GM12865 (cell line): Measurements from ENCODE around the gene SPECC1L.

Experiments
- DNase-seq: peaks from one replicate; pipeline ENCODE4 v3.0.0; 2010; ENCODE audit warnings: low read depth
- H3K4me3 ChIP-seq: 2 replicates; pipeline ENCODE4 v1.5.1; 2011; ENCODE audit warnings: mild to moderate bottlenecking, low read depth, low read length, control low read depth
- CTCF ChIP-seq: IDR thresholded peaks from 2 replicates; pipeline ENCODE4 v1.5.1; 2011; ENCODE audit warnings: low read length, control low read depth, low read depth, inconsistent platforms; ENCODE audit not compliant: insufficient read depth; ENCODE audit errors: missing control alignments

SPECC1L gene

GRCh38 chr22:24341627-24342026 lies 71.0 kb downstream of the SPECC1L start:
- H3K4me3 ChIP-seq = no peak overlapping the region
- no peak for DNase-seq
- TF ChIP-seq CTCF = no peak

GRCh38 chr22:24350627-24351026 lies 80.0 kb downstream of the SPECC1L start:
- no peak for TF ChIP-seq CTCF
- H3K4me3 ChIP-seq = no peak overlapping the region
- DNase-seq = no peak

- no peak for TF ChIP-seq CTCF
- DNase-seq = no peak
- H3K4me3 ChIP-seq = no peak overlapping the region
Measured at GRCh38 chr22:24353121-24353520, 82.5 kb downstream of the SPECC1L start.

- TF ChIP-seq CTCF = no peak
- no peak for DNase-seq
- H3K4me3 ChIP-seq = no peak overlapping the region
Measured at GRCh38 chr22:24355574-24355973, 84.9 kb downstream of the SPECC1L start.

GRCh38 chr22:24357547-24357946 lies 86.9 kb downstream of the SPECC1L start:
- H3K4me3 ChIP-seq = no peak overlapping the region
- no peak for TF ChIP-seq CTCF
- no peak for DNase-seq

GRCh38 chr22:24358105-24358836 lies 87.6 kb downstream of the SPECC1L start:
- DNase-seq = no peak
- H3K4me3 ChIP-seq = no peak overlapping the region
- no peak for TF ChIP-seq CTCF

- no peak for TF ChIP-seq CTCF
- H3K4me3 ChIP-seq = no peak overlapping the region
- no peak for DNase-seq
Measured at GRCh38 chr22:24359452-24360120, 89.0 kb downstream of the SPECC1L start.
